ENCODE results near the gene EEF1A2.

- TF ChIP-seq CTCF (conservative IDR thresholded peaks at IDR 0.05; ENCODE audit: low read depth, low read length): no peak
- TF ChIP-seq CEBPB (IDR thresholded peaks at IDR 0.05; ENCODE audit: low read depth, low read length): no peak
- no peak for TF ChIP-seq MAZ (IDR thresholded peaks at IDR 0.05; ENCODE audit: borderline replicate concordance, low read depth, low read length)
- TF ChIP-seq NFE2L2 (IDR thresholded peaks at IDR 0.05; ENCODE audit: low read depth, low read length): no peak
- no peak for TF ChIP-seq POLR2A (IDR thresholded peaks at IDR 0.05; ENCODE audit: low read depth, low read length)
- TF ChIP-seq FOS (IDR thresholded peaks at IDR 0.05; ENCODE audit: low read depth, low read length): no peak
- no peak for TF ChIP-seq RAD21 (IDR thresholded peaks at IDR 0.05; ENCODE audit: low read length)
- no peak for TF ChIP-seq BHLHE40 (IDR thresholded peaks at IDR 0.05; ENCODE audit: low read depth, low read length)
These were observed 27.2 kb downstream of the EEF1A2 start for GRCh38 chr20:63471717-63471980.

All from IMR-90 (cell line).